Body of pancreas (tissue), 4 donors: Measurements from ENCODE around the gene CES5A. TPM values are rescaled to one million over a fixed set of nuclear protein-coding genes. Genes with fewer than 3 reads are reported as not detected.
"Not testable (repeated sequence)": the region's sequence is repeated elsewhere in the genome, so short reads cannot be mapped to it uniquely, and the experiment has no call there.

Experiments
- ATAC-seq: fragments of 150-250 bp; one replicate; pipeline ENCODE4 v1.9.1; 2016
- DNase-seq, 4 donors: peaks; one replicate each; pipeline ENCODE4 v3.0.0-alpha.2; 2019
- H3K27ac ChIP-seq, 4 donors: fragments of 200-600 bp; sonication (generic); 1 replicate in 3 of 4; 2 replicates in 1 of 4; pipeline versions ENCODE4 v1.5.1 to v1.6.1; 2016 to 2019; ENCODE audit warnings: mild to moderate bottlenecking in 1 of 4, mixed read lengths in 1 of 4, moderate library complexity in 1 of 4
- H3K27me3 ChIP-seq, 2 donors: fragments of 200-600 bp; sonication (generic); one replicate each; pipeline ENCODE4 v1.6.0; 2016; ENCODE audit warnings: mild to moderate bottlenecking in 1 of 2
- H3K36me3 ChIP-seq, 2 donors: fragments of 200-600 bp; sonication (generic); replicated peaks in 1 of 2; 2 replicates each; pipeline ENCODE4 v1.5.1; 2016; ENCODE audit warnings: low read depth in 2 of 2; ENCODE audit not compliant: insufficient read depth in 1 of 2
- H3K4me1 ChIP-seq: fragments of 200-600 bp; sonication (generic); one replicate; pipeline ENCODE4 v1.6.0; 2016
- H3K4me3 ChIP-seq, 2 donors: fragments of 200-600 bp; sonication (generic); 1 replicate in 1 of 2; 2 replicates in 1 of 2; pipeline ENCODE4 v1.5.1; 2016 to 2019
- H3K9me3 ChIP-seq, 3 donors: fragments of 200-600 bp; sonication (generic); 1 replicate in 2 of 3; 2 replicates in 1 of 3; pipeline ENCODE4 v1.5.1; 2016
- CTCF ChIP-seq, 7 experiments: fragments of 450-650 bp in 4 of 7; fragments of 200-600 bp in 3 of 7; sonication (generic) in 3 of 7; IDR thresholded peaks; one replicate each; pipeline ENCODE4 v1.5.1; 2016 to 2019; ENCODE audit warnings: antibody characterized with exemption in 7 of 7
- POLR2A ChIP-seq, 3 donors: fragments of 450-650 bp; IDR thresholded peaks; one replicate each; pipeline ENCODE4 v1.6.1; 2016; ENCODE audit warnings: antibody characterized with exemption in 3 of 3, mild to moderate bottlenecking in 2 of 3
- WGBS, 2 donors: methylation state at CpG; one replicate each; pipeline ENCODE4 v1.1.5; 2017; 5-methylcytosine and 5-hydroxymethylcytosine counted together
- intact Hi-C: fragments of 100-400 bp; cut with DNase I; formaldehyde crosslinking; loops from one replicate; pipeline ENCODE4 v1.15.1; 2023
- total RNA-seq, 2 donors: library from RNA; depleted of rRNA; stranded (reverse); fragments of >200 nt; gene quantifications; one replicate each; pipeline ENCODE4 v1.1.0, GENCODE V29; 2016

CES5A gene
- total RNA-seq, 2 donors from 2014 or later = not detected

- intact Hi-C loops = no loop called here
- WGBS, 2 donors = 41 to 42% methylated on average over 4 of the region's 4 CpGs
- Histone ChIP-seq H3K36me3 (no peaks in the 10 kb centered on the region), H3K9me3 (no peaks in the 10 kb centered on the region), H3K27ac (no peak overlapping the region), H3K27me3 (no peaks in the 10 kb centered on the region), H3K4me3 (no peak overlapping the region), H3K4me1 (peaks cover 3% of the 10 kb centered on the region)
- no peak for DNase-seq
- TF ChIP-seq CTCF (IDR thresholded peaks at IDR 0.05) = no peak
- no peak for TF ChIP-seq POLR2A (IDR thresholded peaks at IDR 0.05)
- no peak for ATAC-seq
Observed at GRCh38 chr16:55811811-55812210, 63.4 kb downstream of the CES5A start.

GRCh38 chr16:55810451-55810961, 64.7 kb downstream of the CES5A start:
- WGBS, 2 donors = 50 to 55% methylated on average over 8 of the region's 8 CpGs
- no peak overlapping the region for H3K27ac ChIP-seq

GRCh38 chr16:55809851-55810250, 65.3 kb downstream of the CES5A start:
- H3K36me3 ChIP-seq = no peaks in the 10 kb centered on the region
- no peak overlapping the region for H3K4me3 ChIP-seq
- no peak for TF ChIP-seq POLR2A (IDR thresholded peaks at IDR 0.05)
- no peak for TF ChIP-seq CTCF (IDR thresholded peaks at IDR 0.05)
- no peaks in the 10 kb centered on the region for H3K27me3 ChIP-seq
- ATAC-seq = no peak
- no peaks in the 10 kb centered on the region for H3K9me3 ChIP-seq
- H3K27ac ChIP-seq = no peak overlapping the region
- intact Hi-C loops = no loop called here
- DNase-seq = no peak
- WGBS, 2 donors = 80 to 82% methylated on average over 4 of the region's 4 CpGs
- H3K4me1 ChIP-seq = peaks cover 3% of the 10 kb centered on the region

More at GRCh38 chr16:55810451-55810961, 64.7 kb downstream of the CES5A start:
- Histone ChIP-seq H3K4me3 (no peak overlapping the region), H3K9me3 (no peaks in the 10 kb centered on the region), H3K27me3 (no peaks in the 10 kb centered on the region), H3K36me3 (no peaks in the 10 kb centered on the region), H3K4me1 (peaks cover 3% of the 10 kb centered on the region)
- no peak for DNase-seq
- intact Hi-C loops = no loop called here
- no peak for ATAC-seq
- TF ChIP-seq CTCF (IDR thresholded peaks at IDR 0.05) = no peak
- no peak for TF ChIP-seq POLR2A (IDR thresholded peaks at IDR 0.05)

GRCh38 chr16:55809386-55809785, 65.8 kb downstream of the CES5A start:
- intact Hi-C loops = no loop called here
- 65 to 66% methylated on average over 5 of the region's 5 CpGs for WGBS, 2 donors
- Histone ChIP-seq H3K9me3 (no peaks in the 10 kb centered on the region), H3K27ac (no peak overlapping the region), H3K36me3 (no peaks in the 10 kb centered on the region), H3K4me1 (peaks cover 3% of the 10 kb centered on the region), H3K4me3 (no peak overlapping the region), H3K27me3 (no peaks in the 10 kb centered on the region)
- TF ChIP-seq POLR2A (IDR thresholded peaks at IDR 0.05) (no peak), CTCF (IDR thresholded peaks at IDR 0.05) (no peak)
- ATAC-seq = no peak
- no peak for DNase-seq

- DNase-seq, H3K36me3 ChIP-seq, H3K9me3 ChIP-seq, ATAC-seq, H3K27me3 ChIP-seq, H3K27ac ChIP-seq, H3K4me1 ChIP-seq, intact Hi-C loops, H3K4me3 ChIP-seq: not testable (repeated sequence)
- 82 to 100% methylated on average over 1 of the region's 1 CpG for WGBS, 2 donors
Observed at GRCh38 chr16:55808286-55808685, 66.9 kb downstream of the CES5A start.

GRCh38 chr16:55805104-55805503, 70.1 kb downstream of the CES5A start:
- H3K27ac ChIP-seq, H3K36me3 ChIP-seq, intact Hi-C loops, H3K9me3 ChIP-seq, H3K4me1 ChIP-seq, DNase-seq, H3K4me3 ChIP-seq, H3K27me3 ChIP-seq, ATAC-seq: not testable (repeated sequence)
- no CpG with 5 or more reads among the region's 6 CpGs for WGBS, 2 donors

GRCh38 chr16:55803681-55804080, 71.5 kb downstream of the CES5A start:
- intact Hi-C loops, DNase-seq, H3K4me1 ChIP-seq, H3K27ac ChIP-seq, H3K4me3 ChIP-seq, ATAC-seq, H3K9me3 ChIP-seq, H3K27me3 ChIP-seq, H3K36me3 ChIP-seq: not testable (repeated sequence)
- WGBS, 2 donors = no CpG with 5 or more reads among the region's 8 CpGs
